ENCODE data around the gene ITM2A.

GRCh38 chrX:79369871-79370270 is 2.7 kb upstream of the ITM2A start:
- TF ChIP-seq EP300 (IDR thresholded peaks at IDR 0.05; ENCODE audit: low read depth) (no peak), POLR2AphosphoS5 (IDR thresholded peaks at IDR 0.05) (no peak), POLR2A (IDR thresholded peaks at IDR 0.05) (no peak)
- TF ChIP-seq, protein P1, sequence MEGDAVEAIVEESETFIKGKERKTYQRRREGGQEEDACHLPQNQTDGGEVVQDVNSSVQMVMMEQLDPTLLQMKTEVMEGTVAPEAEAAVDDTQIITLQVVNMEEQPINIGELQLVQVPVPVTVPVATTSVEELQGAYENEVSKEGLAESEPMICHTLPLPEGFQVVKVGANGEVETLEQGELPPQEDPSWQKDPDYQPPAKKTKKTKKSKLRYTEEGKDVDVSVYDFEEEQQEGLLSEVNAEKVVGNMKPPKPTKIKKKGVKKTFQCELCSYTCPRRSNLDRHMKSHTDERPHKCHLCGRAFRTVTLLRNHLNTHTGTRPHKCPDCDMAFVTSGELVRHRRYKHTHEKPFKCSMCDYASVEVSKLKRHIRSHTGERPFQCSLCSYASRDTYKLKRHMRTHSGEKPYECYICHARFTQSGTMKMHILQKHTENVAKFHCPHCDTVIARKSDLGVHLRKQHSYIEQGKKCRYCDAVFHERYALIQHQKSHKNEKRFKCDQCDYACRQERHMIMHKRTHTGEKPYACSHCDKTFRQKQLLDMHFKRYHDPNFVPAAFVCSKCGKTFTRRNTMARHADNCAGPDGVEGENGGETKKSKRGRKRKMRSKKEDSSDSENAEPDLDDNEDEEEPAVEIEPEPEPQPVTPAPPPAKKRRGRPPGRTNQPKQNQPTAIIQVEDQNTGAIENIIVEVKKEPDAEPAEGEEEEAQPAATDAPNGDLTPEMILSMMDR (IDR thresholded peaks at IDR 0.05), result no peak
